Adipocyte (in vitro differentiated cells): ENCODE data around the gene DPEP1.

Source experiments
- DNase-seq: peaks from one replicate; pipeline ENCODE4 v3.0.0-alpha.2; 2015; ENCODE audit warnings: low read depth
- H3K27me3 ChIP-seq: replicated peaks from 2 replicates; pipeline ENCODE4 v1.7.0; 2013; ENCODE audit warnings: mild to moderate bottlenecking, low read length, moderate library complexity; ENCODE audit not compliant: control insufficient read depth, insufficient read depth
- H3K36me3 ChIP-seq: 2 replicates; pipeline ENCODE4 v1.7.0; 2013; ENCODE audit warnings: low read length, mild to moderate bottlenecking, moderate library complexity; ENCODE audit not compliant: control insufficient read depth, insufficient read depth, severe bottlenecking
- H3K4me1 ChIP-seq: 2 replicates; pipeline ENCODE4 v1.7.0; 2013; ENCODE audit warnings: mild to moderate bottlenecking, low read length, moderate library complexity; ENCODE audit not compliant: control insufficient read depth, insufficient read depth
- H3K4me3 ChIP-seq: 2 replicates; pipeline ENCODE4 v1.7.0; 2013; ENCODE audit warnings: mild to moderate bottlenecking, low read length, moderate library complexity
- H3K9ac ChIP-seq: 2 replicates; pipeline ENCODE4 v1.7.0; 2013; ENCODE audit warnings: mild to moderate bottlenecking, low read length, moderate library complexity
- H3K9me3 ChIP-seq: 2 replicates; pipeline ENCODE4 v1.7.0; 2013; ENCODE audit warnings: mild to moderate bottlenecking, low read length, moderate library complexity; ENCODE audit not compliant: control insufficient read depth

Gene DPEP1

DNA sequence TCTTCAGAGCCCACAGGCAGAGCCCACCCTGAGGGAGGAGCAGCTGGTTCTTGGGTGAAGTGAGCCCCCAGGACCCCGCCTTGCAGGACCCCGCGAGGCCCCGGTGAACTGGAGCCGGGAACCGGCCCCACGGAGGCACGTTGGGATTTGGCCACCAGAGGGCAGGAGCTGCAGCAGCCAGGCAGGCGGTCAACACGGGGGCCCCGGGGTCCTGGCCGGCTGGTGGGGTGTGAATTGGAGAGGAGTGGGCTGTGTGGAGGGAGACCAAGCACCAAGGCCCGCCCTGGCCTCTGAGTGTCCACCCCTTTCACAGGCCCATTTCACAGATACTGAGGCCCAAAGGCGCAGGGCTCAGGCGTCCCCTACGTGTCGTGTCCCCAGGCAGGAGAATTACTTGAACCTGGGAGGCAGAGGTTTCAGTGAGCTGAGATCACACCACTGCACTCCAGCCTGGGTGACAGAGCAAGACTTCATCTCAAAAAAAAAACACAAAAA is 2.2 kb downstream of the DPEP1 start:
- H3K36me3 ChIP-seq: no peaks in the 10 kb centered on the region
- peak; percentile 50 for DNase-seq
- peaks cover 12% of the 10 kb centered on the region for H3K4me1 ChIP-seq
- H3K9ac ChIP-seq: no peak overlapping the region
- no peaks in the 10 kb centered on the region for H3K9me3 ChIP-seq
- H3K27me3 ChIP-seq: peaks cover 17% of the 10 kb centered on the region
- no peak overlapping the region for H3K4me3 ChIP-seq

DNA sequence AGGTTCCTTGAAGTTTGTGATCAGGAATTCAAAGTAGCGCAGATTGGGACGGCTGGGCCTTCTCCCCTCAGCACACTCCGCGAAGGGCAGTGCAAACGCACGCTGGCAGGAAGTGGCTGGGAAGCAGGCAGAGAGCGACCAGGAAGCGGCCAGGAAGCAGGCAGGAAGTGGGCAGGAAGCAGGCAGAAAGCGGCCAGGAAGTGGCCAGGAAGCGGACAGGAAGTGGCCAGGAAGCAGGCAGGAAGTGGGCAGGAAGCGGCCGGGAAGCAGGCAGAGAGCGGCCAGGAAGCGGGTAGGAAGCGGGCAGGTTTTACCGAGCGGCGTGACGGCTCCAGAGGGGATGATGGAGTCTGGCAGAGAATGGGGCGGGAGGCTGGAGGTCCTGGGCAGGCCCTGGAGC is 3.2 kb downstream of the DPEP1 start:
- no peak overlapping the region for H3K9ac ChIP-seq
- H3K36me3 ChIP-seq: no peaks in the 10 kb centered on the region
- peaks cover 12% of the 10 kb centered on the region for H3K4me1 ChIP-seq
- no peak overlapping the region for H3K4me3 ChIP-seq
- peaks cover 21% of the 10 kb centered on the region for H3K27me3 ChIP-seq
- no peak for DNase-seq
- H3K9me3 ChIP-seq: no peaks in the 10 kb centered on the region

DNA sequence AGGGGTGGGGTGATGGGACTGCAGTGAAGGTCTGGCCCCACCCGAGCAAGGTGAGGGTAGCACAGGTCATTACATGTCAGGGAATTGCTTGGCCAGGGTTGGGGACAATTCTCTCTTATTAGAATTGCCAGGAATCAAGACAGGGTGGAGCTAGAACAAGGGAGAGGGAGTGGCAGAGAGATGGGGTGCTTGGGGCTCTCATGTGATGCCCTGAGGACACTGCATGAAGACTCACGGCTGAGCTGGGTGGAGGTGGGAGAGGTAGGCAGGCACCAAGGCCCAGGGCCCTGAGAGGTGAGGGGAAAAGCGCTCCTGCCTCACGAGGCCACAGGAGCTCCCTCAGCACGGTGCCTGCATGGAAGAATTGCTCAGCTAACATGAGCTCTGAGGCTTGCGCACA is 3.6 kb downstream of the DPEP1 start:
- Histone ChIP-seq H3K36me3 (no peaks in the 10 kb centered on the region), H3K4me1 (peaks cover 12% of the 10 kb centered on the region), H3K9me3 (no peaks in the 10 kb centered on the region), H3K4me3 (no peak overlapping the region), H3K27me3 (peaks cover 25% of the 10 kb centered on the region), H3K9ac (no peak overlapping the region)
- DNase-seq: no peak

DNA sequence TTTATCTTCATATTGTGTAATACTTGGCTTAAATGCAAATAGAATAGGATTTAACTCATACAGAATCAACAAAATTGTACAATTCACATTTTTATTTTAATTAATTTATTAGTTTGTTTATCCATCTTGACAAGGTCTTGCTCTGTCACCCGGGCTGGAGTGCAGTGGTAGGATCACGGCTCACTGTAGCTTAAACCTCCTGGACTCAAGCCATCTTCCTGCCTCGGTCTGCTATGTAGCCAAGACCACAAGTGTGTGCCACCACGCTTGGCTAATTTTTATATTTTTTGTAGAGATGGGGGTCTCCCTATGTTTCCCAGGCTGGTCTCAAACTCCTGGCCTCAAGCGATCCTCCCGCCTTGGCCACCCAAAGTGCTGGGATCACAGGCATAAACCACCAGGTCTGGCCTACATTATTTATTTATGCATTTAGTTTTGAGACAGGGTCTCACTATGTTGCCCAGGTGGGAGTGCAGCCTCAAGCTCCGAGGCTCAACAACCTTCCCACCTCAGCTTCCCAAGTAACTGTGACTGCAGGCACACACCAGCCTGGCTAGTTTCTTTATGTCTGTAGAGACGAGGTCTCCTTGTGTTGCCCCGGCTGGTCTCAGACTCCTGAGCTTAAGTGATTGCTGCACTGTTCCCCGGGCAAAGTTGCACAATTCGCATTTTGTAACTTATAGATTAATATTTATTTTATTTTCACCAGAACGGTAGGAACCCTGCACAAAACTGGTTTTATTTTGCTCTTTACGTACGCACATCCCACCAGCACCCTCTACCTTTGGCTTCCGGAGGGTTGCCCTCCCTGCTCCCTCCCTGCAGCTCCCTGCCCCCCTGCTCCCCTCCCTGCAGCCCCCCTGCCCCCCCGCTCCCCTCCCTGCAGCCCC is 4.9 kb downstream of the DPEP1 start:
- DNase-seq: peak; percentile 43
- Histone ChIP-seq H3K9me3 (no peaks in the 10 kb centered on the region), H3K4me3 (no peak overlapping the region), H3K4me1 (peaks cover 13% of the 10 kb centered on the region), H3K27me3 (peaks cover 17% of the 10 kb centered on the region), H3K9ac (no peak overlapping the region), H3K36me3 (no peaks in the 10 kb centered on the region)

DNA sequence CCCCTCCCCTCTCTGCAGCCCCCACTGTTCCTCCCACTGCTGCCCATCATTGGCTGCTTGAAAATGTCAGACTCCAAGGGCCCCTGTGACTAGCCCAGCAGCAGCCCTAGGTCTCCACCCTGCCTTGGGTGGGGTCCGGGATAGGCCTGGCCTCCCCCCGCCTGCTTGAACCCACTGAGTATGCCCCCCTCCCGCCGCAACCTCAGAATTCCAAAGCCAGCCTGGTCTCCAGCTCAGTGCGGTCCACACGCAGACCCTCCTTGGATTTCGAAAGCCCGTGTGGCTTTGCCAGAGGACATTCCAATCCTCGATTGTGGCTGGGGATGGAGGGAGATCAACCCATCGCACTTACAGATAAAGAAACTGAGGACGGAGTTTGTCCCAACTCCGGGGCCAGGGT is 6.4 kb downstream of the DPEP1 start:
- no peaks in the 10 kb centered on the region for H3K36me3 ChIP-seq
- peaks cover 23% of the 10 kb centered on the region for H3K27me3 ChIP-seq
- no peak overlapping the region for H3K9ac ChIP-seq
- no peaks in the 10 kb centered on the region for H3K9me3 ChIP-seq
- H3K4me1 ChIP-seq: peaks cover 16% of the 10 kb centered on the region
- H3K4me3 ChIP-seq: no peak overlapping the region
- peak; percentile 61 for DNase-seq

DNA sequence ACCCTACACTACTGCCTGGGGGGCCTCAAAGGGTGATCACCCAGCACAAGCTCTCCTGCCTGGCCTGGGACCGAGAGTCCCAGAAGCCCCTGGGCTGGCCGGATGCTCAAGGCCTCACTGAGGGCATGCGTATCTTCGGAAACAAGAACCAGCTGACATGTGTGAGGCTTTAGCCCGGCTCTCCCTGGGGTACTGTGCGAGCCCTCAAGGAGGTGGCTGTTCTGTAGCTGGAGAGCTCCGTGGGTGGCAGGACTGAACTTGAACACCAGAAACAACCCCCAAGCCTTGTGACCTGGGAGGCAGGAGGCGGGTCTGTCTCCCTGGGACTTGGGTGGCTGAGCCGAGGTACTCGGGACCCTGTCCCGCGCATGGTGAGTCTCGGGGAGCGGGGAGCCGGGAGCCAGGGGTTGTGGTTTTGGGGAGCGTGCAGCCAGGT is 7.0 kb downstream of the DPEP1 start:
- H3K4me3 ChIP-seq: no peak overlapping the region
- no peak for DNase-seq
- H3K4me1 ChIP-seq: peaks cover 16% of the 10 kb centered on the region
- H3K9me3 ChIP-seq: no peaks in the 10 kb centered on the region
- H3K36me3 ChIP-seq: no peaks in the 10 kb centered on the region
- H3K9ac ChIP-seq: no peak overlapping the region
- H3K27me3 ChIP-seq: peaks cover 23% of the 10 kb centered on the region

DNA sequence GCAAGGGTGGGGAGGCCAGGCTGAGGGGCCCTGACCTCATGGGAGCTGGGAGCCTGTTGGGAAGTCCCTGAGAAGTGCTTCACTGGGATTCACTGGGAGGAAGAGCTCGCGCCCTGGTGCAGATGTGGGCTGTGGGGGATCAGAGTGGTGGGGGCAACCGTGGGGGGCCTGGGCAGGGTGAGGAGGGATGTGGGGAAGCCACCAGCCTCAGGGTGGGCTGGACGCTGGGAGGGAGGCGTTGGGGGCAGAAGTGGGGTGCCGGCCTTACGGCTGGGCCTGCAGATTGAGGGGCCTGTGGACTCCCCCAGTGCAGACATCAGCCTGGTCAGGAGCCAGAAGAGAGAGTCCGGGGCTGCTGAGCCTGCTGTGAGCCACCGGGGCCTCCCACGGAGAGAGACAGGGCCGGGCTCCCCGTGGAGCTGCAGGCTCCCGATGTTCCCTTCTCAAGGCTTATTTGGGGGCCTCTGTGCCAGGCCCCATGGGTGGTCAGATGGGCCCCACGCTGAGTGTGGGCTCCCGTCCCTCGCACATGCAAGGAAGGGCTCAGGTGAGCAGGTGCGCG is 7.8 kb downstream of the DPEP1 start:
- peaks cover 30% of the 10 kb centered on the region for H3K27me3 ChIP-seq
- no peak for DNase-seq
- no peak overlapping the region for H3K9ac ChIP-seq
- H3K36me3 ChIP-seq: no peaks in the 10 kb centered on the region
- no peaks in the 10 kb centered on the region for H3K9me3 ChIP-seq
- H3K4me3 ChIP-seq: no peak overlapping the region
- peaks cover 16% of the 10 kb centered on the region for H3K4me1 ChIP-seq

DNA sequence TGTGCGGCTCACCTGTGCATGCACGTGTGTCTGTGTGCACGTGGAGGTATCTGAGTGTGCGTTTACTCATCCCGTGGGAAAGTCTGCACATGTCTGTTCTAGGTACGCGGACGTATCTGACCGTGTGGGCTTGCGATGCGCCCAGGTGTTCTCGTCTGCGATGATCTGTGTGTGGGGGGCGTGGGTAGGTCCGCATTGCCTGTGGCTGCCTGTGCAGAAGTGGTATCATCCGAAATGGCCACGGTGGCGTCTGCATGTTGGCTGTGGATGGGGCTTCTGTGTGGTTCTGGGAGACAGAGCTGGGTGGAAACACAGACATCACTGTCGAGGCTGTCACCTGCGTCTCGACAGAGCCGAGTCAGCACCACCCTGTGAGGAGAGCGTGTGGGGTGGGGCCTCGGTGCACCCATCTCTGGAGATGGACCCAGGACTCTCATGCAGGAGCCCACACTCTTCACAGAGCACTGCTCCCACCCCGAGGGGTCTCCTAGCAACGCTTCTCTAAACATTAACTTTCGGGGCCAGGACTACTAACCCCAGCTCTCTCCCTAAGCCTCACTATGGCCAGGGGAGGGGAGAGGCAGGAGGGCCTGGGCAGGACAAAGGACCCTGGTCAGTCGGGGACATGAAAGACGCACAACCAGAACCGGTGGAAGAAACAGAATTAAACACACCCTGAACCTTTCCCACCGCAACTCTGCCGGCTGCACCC is 8.4 kb downstream of the DPEP1 start:
- no peak for DNase-seq
- Histone ChIP-seq H3K9ac (no peak overlapping the region), H3K36me3 (no peaks in the 10 kb centered on the region), H3K4me1 (peaks cover 16% of the 10 kb centered on the region), H3K9me3 (no peaks in the 10 kb centered on the region), H3K27me3 (peaks cover 30% of the 10 kb centered on the region), H3K4me3 (no peak overlapping the region)

DNA sequence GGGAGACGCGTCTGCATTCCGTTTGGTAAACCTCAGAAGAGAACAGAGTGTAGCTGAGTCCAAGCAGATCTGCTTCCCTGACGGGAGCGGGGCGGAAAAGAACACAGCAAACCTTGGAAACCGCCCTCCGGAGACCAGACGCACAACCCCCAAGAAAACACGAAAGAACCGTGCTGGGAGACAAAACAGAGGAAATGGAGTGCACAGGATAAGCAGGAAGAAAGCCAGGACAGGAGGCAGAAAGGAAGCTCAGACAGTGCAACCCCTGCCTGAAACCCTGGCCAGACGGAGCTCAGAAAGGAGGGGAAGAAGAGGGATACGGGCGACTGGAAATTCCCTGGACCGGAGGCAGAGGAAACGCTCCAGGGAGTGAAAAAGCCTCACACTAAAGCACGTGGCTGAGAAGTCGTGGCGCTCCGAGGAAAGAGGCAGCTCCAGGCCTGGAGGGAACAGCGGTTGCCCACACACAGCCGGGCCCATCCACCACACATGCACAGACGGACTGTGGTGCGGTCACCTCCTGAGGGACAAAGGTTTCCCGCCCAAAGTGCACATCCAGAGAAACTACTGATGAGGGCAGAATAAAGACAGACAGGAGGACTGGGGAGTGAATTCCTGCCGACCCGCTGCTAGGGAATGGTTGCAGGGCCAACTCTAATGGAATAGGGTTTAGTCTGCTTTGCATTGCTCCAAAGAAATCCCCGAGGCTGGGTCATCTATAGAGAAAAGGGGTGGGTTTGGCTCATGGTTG is 10.2 kb downstream of the DPEP1 start:
- H3K4me3 ChIP-seq: no peak overlapping the region
- peaks cover 30% of the 10 kb centered on the region for H3K27me3 ChIP-seq

DNA sequence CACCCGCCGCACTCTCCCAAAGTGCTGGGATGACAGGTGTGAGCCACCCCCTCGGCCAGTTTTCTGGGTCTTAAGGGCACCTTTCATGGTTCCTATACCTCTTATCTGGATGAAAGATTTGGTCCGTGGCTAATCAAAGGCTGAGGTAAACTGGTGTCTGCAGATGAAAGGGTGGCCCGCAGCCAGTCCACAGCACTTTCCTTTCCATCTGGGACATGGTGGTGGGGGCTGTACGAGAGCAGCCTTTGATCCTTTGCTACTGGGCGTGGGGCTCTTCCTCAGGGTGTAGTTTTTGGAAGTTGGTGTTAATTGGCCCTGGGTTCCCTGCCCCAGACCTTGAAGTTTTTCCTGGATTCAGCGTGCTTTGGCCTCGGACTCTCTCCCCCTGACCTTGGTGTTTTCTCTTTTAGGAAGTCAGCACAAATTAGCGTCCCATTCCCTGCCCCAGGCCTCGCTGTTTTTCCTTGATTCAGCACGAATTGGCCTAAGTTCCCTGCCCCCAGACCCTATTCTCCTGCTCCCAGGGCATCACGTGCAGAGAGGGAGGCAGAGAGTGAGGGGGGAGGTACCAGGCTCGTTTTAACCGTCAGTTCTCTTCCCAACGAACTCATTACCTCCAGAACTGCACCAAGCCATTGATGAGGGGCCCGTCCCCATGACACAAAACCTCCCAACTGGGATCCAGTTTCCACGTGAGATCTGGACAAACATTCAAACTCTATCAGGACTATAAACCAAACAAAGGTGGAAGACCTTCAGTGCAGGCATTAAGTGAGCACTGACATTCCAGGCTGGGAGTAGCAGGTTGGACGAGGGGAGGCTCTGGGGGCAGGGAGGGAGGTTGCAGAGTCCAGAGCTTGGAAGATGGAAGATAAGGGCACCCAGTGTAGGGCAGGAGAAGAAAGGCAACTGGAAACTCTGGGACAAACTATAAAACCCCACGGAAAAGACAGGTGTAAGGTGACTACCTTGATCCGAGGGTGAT is 11.6 kb downstream of the DPEP1 start:
- Histone ChIP-seq H3K4me3 (no peak overlapping the region), H3K9me3 (no peaks in the 10 kb centered on the region), H3K9ac (no peak overlapping the region), H3K27me3 (peaks cover 30% of the 10 kb centered on the region), H3K36me3 (no peaks in the 10 kb centered on the region), H3K4me1 (peaks cover 8% of the 10 kb centered on the region)
- DNase-seq: no peak

More for the DNA sequence above, 10.2 kb downstream of the DPEP1 start:
- Histone ChIP-seq H3K9ac (no peak overlapping the region), H3K4me1 (peaks cover 11% of the 10 kb centered on the region), H3K9me3 (no peaks in the 10 kb centered on the region), H3K36me3 (no peaks in the 10 kb centered on the region)
- DNase-seq: no peak
